Peyer's patch (tissue), 4 donors: ENCODE data around the gene EME2. TPM values are rescaled to one million over a fixed set of nuclear protein-coding genes. Genes with fewer than 3 reads are reported as not detected.
A peak's percentile ranks its signal among the peaks of the same experiment; 100 is the strongest.

ENCODE experiments used
- DNase-seq, 3 donors: peaks; one replicate each; pipeline ENCODE4 v3.0.0-alpha.2; 2017 to 2019
- H3K27ac ChIP-seq, 4 donors: fragments of 200-600 bp; sonication (generic); one replicate each; pipeline ENCODE4 v1.5.1; 2016 to 2019
- H3K27me3 ChIP-seq, 2 donors: fragments of 200-600 bp; sonication (generic); one replicate each; pipeline ENCODE4 v1.5.1; 2019
- H3K36me3 ChIP-seq, 3 donors: fragments of 200-600 bp; sonication (generic); one replicate each; pipeline ENCODE4 v1.5.1; 2016 to 2019
- H3K4me1 ChIP-seq, 4 donors: fragments of 200-600 bp; sonication (generic); one replicate each; pipeline ENCODE4 v1.5.1; 2016 to 2019
- H3K4me3 ChIP-seq, 4 donors: fragments of 200-600 bp; sonication (generic); 1 replicate in 3 of 4; 2 replicates in 1 of 4; pipeline ENCODE4 v1.5.1; 2016 to 2019; ENCODE audit warnings: mild to moderate bottlenecking in 1 of 4
- H3K9me3 ChIP-seq, 4 donors: fragments of 200-600 bp; sonication (generic); one replicate each; pipeline ENCODE4 v1.5.1; 2016 to 2019; ENCODE audit warnings: mild to moderate bottlenecking in 1 of 4
- POLR2A ChIP-seq, 2 donors: fragments of 450-650 bp; IDR thresholded peaks; one replicate each; pipeline ENCODE4 v1.5.1; 2017; ENCODE audit warnings: antibody characterized with exemption in 2 of 2, mild to moderate bottlenecking in 2 of 2, moderate library complexity in 2 of 2
- total RNA-seq, 4 donors: library from RNA; depleted of rRNA; stranded (reverse); fragments of >200 nt; gene quantifications; one replicate each; pipeline ENCODE4 v1.1.0, GENCODE V29; 2016
- TF ChIP-seq, protein P1 (sequence below), 6 experiments: fragments of 450-650 bp in 4 of 6; fragments of 200-600 bp in 2 of 6; sonication (generic) in 1 of 6; IDR thresholded peaks; one replicate each; pipeline ENCODE4 v1.5.1; 2017 to 2019; ENCODE audit warnings: antibody characterized with exemption in 6 of 6, mild to moderate bottlenecking in 3 of 6, moderate library complexity in 1 of 6

EME2 gene
- total RNA-seq, 4 donors from 2014 or later, result 54.6 to 99.9 (median 67.0) TPM

DNA sequence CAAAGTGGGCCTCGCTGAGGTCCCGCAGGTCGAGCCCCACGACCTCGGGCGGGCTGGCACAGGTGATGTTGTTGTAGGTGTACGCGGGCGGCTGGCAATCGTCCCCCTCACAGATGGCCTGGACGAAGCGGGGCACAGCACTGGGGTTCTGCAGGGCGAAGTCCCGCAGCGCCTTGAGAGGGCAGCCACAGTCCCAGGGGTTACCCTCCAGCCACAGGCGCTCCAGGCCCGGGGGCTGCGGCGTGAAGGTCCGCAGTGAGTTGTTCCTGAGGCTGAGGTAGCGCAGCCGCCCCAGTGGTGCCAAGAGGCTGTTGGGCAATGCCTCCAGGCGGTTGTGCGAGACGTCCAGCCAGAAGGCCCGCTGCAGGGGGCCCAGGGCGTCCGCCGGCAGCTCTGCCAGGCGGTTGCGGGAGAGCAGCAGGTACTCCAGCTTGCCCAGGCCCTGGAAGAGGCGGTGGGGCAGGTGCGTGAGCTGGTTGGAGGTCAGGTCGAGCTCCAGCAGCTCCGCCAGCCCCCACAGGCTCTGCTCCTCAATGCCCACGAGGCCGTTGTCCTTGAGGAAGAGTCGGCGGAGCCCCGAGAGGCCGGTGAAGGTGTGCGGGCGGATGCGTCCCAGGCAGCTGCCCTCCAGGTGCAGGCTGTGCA, 18.1 kb downstream of the EME2 start:
- H3K27ac ChIP-seq, result no peak overlapping the region
- peaks cover 0 to 43% (median 0%) of the 10 kb centered on the region in 3 donors for H3K36me3 ChIP-seq
- H3K4me1 ChIP-seq, result no peaks in the 10 kb centered on the region
- no peak overlapping the region for H3K4me3 ChIP-seq
- TF ChIP-seq POLR2A (IDR thresholded peaks at IDR 0.05), result no peak
- TF ChIP-seq, protein P1, sequence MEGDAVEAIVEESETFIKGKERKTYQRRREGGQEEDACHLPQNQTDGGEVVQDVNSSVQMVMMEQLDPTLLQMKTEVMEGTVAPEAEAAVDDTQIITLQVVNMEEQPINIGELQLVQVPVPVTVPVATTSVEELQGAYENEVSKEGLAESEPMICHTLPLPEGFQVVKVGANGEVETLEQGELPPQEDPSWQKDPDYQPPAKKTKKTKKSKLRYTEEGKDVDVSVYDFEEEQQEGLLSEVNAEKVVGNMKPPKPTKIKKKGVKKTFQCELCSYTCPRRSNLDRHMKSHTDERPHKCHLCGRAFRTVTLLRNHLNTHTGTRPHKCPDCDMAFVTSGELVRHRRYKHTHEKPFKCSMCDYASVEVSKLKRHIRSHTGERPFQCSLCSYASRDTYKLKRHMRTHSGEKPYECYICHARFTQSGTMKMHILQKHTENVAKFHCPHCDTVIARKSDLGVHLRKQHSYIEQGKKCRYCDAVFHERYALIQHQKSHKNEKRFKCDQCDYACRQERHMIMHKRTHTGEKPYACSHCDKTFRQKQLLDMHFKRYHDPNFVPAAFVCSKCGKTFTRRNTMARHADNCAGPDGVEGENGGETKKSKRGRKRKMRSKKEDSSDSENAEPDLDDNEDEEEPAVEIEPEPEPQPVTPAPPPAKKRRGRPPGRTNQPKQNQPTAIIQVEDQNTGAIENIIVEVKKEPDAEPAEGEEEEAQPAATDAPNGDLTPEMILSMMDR (IDR thresholded peaks at IDR 0.05), result no peak
- no peaks in the 10 kb centered on the region for H3K9me3 ChIP-seq
- DNase-seq, result peak in 2 of 3 donors; percentile 42 to 44
- H3K27me3 ChIP-seq, result no peaks in the 10 kb centered on the region

DNA sequence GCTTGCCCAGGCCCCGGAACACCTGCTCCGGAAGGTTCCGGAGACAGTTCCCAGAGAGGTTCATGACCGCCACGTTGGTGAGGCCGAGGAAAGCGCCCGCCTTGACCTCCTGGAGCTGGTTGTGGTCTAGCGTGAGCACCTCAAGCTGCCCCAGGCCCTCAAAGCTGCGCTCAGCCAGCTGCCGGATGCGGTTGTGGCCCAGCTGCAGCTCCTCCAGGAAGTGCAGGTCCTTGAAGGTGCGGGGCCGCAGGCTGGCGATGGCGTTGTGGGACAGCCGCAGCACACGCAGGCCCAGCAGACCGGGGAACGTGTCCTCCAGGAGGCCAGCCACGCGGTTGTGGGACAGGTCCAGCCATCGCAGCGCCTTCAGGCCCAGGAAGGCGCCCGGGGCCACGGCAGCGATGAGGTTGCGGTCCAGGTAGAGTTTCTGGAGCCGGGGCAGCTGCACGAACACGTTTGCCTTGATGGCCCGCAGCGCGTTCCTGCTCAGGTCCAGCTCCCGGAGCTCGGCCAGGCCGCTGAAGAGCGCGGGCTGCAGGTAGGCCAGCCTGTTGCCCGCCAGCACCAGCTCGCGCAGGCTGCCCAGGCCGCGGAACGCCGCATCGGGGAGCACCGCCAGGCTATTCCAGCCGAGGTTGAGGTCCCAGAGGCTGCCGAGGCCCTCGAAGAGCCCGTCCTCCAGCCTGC, 18.8 kb downstream of the EME2 start:
- H3K27ac ChIP-seq, result no peak overlapping the region
- H3K4me1 ChIP-seq, result no peaks in the 10 kb centered on the region
- H3K4me3 ChIP-seq, result no peak overlapping the region
- H3K36me3 ChIP-seq, result peaks cover 0 to 40% (median 0%) of the 10 kb centered on the region in 3 donors
- DNase-seq, result peak in 2 of 3 donors; percentile 43 to 46
- TF ChIP-seq, protein P1 (IDR thresholded peaks at IDR 0.05), result no peak
- TF ChIP-seq POLR2A (IDR thresholded peaks at IDR 0.05), result no peak
- H3K27me3 ChIP-seq, result no peaks in the 10 kb centered on the region
- no peaks in the 10 kb centered on the region for H3K9me3 ChIP-seq

DNA sequence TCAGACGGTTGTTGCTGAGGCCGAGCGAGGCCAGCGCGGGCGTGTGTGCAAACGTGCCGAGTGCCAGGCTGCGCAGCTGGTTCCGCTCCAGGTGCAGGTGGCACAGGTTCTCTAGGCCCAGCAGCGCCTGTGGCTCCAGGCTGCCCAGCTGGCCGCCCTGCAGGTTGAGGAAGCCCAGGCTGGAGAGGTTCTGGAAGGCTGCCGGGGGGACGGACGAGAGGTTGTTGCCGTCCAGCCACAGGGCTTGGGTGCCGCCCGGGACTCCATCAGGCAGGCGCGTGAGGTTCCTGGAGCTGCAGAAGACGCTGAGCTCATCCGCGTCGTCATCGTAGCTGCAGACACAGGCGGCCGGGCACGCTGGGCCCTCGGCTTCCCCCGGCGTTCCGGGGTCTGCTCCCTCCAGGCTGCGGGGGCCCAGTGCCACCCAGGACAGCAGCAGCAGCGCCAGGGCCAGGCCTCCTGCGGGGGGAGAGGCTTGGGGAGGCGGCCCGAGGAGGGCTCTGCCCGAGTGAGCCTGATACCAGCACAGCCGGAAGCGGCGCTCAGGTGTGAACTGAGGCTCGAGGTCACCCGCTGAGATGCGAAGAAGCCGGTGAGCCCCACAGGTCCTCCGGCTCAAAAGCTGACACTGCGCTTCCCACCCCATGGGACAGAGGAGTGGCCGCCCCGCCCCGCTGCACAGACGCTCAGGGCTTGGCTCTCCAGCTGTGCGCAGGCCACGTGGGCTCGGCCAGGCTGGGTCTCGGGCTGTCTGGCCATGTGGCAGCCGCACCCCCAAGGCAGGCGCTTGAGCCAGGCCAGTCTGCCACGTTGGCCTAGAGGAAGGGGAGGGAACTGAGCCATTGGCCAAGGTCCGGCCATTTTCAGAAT, 19.6 kb downstream of the EME2 start:
- peaks cover 0 to 32% (median 0%) of the 10 kb centered on the region in 3 donors for H3K36me3 ChIP-seq

DNA sequence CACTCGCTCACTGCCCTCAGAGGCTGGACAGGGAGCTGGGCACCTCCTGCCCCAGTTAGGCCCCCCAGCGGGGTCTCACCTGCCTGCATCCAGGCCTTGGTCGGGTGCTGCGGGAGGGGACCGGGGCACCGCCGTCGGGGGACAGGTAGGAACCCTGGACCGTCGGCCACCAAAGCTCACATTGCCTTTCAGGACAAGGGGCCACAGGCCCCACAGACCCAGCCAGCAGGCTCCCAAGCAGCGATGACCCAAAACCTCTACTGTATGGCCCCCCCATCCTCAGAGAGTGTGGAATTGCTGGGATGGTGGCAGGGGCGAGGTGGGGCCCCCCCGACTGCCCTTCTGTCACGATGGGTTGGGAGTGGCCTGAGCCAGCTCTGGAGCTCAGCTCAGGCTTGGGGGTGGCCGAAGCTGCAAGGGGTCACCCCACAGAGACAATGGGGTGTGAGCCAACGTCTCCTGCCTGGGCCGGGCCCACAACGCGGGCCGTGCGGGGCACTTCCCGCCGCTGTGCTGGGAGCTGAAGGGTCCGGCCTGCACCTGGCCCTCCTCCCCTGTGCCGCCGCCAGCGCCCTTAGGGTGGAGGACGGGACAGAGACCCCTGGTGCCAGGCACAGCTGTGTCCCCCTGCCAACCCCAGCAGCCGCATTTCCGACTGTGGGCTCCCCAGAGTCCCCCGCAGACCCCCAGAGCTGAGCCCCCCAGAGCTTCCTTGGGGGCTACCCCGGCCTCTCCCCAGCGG, 20.4 kb downstream of the EME2 start:
- Histone ChIP-seq H3K4me3 (no peak overlapping the region), H3K27ac (no peak overlapping the region), H3K9me3 (peaks cover 0 to 2% (median 0%) of the 10 kb centered on the region in 4 donors), H3K36me3 (peaks cover 0 to 25% (median 0%) of the 10 kb centered on the region in 3 donors), H3K27me3 (no peaks in the 10 kb centered on the region), H3K4me1 (no peaks in the 10 kb centered on the region)
- TF ChIP-seq, protein P1 (IDR thresholded peaks at IDR 0.05), result no peak
- no peak for TF ChIP-seq POLR2A (IDR thresholded peaks at IDR 0.05)
- DNase-seq, result no peak

More for the DNA sequence above, 19.6 kb downstream of the EME2 start:
- no peaks in the 10 kb centered on the region for H3K9me3 ChIP-seq
- DNase-seq, result peak in 1 of 3 donors; percentile 47
- no peak overlapping the region for H3K4me3 ChIP-seq
- H3K27ac ChIP-seq, result no peak overlapping the region
- no peak for TF ChIP-seq POLR2A (IDR thresholded peaks at IDR 0.05)
- TF ChIP-seq, protein P1 (IDR thresholded peaks at IDR 0.05), result no peak
- no peaks in the 10 kb centered on the region for H3K4me1 ChIP-seq
- H3K27me3 ChIP-seq, result no peaks in the 10 kb centered on the region
